Activated CD4-positive, alpha-beta T cell treated with anti-CD3 and anti-CD28 coated beads, Interleukin-2, Interleukin-4, amounts not matched to agents 100 ng/mL and 50 ng/mL, durations not matched to agents 16 hours and 8 hours (primary cell): Measurements from ENCODE around the gene TPD52L1.

ENCODE experiments used
- DNase-seq: peaks from one replicate; pipeline ENCODE4 v3.0.0-alpha.2; 2020; ENCODE audit warnings: low spot score

Gene TPD52L1

GRCh38 chr6:125236536-125237327, 83.2 kb downstream of the TPD52L1 start:
- DNase-seq = no peak

DNA sequence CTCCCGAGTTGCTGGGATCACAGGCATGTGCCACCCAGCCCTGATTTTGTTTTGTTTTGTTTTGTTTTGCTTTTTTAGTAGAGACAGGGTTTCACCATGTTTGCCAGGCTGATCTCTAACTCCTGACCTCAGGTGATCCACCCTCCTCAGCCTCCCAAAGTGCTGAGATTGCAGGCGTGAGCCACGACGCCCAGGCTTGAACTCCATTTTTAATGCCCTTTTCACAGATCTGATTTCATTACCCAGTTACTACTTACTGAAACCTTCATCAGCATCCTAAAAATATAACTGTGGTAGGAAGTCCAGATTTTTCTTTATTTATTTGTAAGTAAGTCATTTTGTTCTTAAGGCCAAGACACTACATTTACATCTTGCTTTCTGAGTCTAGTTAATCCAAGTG, 84.2 kb downstream of the TPD52L1 start:
- no peak for DNase-seq

DNA sequence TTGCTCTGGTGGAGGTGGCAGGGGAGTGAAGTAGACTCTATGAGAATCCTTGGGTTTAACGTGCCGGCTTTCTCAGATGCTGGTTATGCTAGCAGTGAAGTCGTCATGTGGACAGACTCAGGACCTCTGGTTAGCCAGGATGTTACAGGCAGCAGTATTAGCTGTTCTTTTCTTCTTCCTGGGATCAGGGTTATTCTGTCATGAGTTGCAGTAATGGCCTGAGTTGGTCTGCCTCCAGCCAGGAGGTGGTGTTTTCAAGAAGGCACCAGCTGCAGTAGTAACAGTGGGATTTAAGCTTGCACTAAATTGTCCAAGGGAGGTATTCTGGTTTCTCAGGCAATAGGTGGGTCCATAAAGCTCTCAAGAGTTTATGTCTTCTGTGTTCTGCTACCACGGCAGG, 91.5 kb downstream of the TPD52L1 start:
- DNase-seq = no peak

DNA sequence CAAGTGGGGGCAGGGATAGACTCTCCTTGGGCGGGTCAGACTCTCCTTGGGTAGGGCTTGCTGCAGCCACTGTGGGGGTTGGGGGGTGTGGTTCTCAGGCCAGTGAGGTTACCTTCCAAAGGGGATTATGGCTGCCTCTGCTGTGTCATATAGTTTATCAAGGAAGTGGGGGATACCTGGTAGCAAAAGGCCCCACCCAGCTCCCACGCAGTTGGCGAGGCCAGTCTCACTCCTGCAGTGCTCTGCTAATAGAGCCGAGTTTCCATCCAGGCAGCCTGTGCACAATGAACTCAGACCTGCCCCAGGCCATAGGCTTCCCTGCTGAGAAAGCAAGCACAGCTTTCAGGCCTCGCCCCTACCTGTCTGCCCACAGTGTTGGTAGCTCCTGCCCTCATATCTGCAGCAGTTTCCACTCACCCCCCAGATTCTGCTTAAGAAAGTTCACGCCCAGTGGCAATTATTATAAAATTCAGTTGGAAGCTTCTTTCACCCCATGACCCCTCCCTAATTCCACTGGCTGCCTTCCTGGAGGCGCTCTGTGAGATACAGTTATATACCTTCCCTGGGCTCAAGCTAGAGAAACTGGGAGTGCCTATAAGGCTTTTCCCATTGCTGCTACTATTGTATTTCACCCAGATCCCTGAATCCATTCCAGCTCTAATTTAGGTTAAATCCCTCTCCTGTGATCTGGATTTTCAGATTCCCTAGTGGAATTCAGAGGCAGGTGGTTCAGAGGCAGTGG, 92.1 kb downstream of the TPD52L1 start:
- DNase-seq = no peak

DNA sequence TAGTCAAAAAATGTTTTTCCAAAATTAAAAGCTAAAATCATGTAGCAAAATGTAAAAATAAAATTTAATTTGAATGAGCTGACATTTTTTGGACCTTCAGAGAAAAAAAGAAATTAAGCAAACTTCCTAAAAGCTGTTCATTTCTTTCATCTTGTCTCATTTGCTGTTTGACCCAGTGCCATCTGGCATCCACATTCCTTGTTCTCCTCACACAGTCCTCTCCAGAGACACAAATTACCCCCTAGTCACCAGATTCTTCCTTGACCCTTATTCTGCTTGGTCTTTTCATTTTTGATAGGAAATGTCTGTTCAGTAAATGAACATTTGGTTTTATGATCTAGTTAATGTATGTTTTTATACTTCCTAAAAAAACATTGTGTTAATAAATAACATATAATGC, 93.0 kb downstream of the TPD52L1 start:
- DNase-seq = no peak

- DNase-seq = no peak
Observed at GRCh38 chr6:125248136-125248535, 94.6 kb downstream of the TPD52L1 start.

DNA sequence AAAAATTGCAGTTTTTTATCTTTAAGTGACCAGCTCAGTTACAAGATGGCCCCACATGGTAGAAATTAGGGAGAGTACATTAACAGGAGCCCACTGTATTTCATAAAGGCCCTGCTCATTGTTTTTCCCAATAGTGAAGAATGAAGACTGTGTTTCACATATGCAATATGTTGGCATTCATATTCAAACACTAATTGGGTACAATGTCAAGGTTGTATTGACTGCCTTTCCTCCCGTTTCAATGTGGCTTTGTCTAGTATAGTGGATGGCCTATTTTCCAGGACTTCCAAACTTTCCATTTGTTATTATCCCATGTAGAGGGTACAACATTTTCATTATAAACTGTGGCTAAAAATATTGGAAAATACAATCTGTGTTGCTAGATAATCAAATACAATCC, 96.9 kb downstream of the TPD52L1 start:
- DNase-seq = no peak

GRCh38 chr6:125251516-125252220, 98.1 kb downstream of the TPD52L1 start:
- DNase-seq = no peak

- no peak for DNase-seq
Observed at GRCh38 chr6:125252891-125253290, 99.3 kb downstream of the TPD52L1 start.

- DNase-seq = no peak
Observed at GRCh38 chr6:125253881-125254280, 100.3 kb downstream of the TPD52L1 start.

DNA sequence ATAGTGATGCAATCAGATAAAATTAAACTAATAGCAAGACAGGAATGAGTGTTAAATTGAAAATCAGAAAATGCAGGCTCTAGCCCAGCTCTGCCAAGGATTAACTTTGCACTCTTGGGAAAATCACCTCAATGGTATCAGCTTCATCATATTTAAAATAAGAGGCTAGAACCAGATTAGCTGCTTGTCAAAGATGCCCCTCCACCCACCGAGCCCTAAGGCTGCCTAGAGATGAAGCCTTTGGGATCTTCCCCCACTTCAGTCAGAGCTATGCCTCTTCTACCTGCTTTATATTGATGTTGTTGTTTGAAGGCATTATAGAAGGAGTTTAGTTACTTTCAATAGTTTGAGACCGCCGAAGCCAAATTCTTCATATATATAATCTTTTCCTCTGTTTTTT, 100.7 kb downstream of the TPD52L1 start:
- DNase-seq = no peak

DNA sequence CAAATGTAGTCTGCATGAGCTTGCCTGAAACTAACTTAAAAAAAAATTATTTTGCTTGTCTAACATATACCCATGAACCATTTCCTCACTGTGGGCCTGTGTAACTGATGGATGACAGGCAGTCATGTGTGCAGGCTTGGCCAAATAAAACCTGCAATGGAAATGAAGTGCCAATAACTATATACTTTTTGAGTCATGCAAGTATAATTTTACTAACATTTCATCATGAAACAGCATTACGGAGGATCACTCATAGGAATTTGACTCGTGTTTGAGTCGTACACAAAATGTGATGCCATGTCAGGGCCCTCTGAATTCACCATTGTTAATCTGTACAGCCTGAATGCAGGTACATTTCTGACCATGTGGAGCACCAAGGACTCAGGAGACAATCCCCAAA, 101.6 kb downstream of the TPD52L1 start:
- no peak for DNase-seq

DNA sequence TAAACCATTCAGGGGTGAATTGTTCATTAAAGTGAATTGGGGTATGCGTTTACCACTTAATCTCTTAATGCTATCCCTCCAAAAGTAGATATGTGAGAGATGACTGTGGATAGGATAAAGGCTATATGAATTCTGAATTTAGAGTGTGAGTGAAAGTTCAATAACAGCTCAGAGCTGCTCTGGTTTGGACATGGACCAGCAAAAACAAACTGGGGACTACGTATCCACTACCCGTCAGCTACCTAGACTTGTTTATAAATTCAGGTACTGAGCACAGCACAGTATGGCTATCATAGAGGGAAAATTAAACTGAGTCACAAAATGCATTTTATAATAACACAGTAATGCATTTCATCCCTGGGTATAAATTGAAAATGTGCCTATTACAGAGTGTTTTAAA, 103.8 kb downstream of the TPD52L1 start:
- no peak for DNase-seq

DNA sequence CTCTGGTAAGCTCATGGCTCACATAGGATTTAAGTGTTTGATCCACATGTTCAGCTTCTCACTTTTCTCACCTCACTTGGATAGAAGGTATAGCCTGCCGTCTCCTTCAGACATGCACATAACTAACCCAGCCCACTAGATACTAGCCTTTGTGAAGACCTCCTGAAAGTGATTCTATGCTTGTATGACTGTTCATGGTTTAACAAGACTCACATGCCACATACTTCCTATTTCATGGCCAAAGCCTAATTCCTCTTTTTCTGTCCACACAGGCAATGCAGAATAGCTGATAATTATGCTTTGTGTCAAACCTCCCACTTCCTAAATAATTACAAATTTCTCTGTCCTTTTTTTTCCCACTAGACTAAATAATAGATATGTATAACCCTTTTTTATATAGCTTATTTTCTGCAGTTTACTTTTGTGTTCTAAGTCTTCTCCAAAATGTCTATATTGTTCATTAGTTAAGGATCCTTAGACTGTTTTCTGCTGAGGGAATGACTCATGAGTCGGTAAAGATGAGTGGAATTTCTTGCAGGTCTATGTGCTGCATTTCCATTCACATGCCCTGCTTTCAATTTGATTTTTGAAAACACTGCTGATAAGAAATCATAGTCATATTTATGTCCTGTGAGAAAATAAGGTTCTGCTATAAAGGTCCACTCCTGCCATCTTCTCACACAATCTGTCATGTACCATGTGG, 105.2 kb downstream of the TPD52L1 start:
- DNase-seq = no peak

DNA sequence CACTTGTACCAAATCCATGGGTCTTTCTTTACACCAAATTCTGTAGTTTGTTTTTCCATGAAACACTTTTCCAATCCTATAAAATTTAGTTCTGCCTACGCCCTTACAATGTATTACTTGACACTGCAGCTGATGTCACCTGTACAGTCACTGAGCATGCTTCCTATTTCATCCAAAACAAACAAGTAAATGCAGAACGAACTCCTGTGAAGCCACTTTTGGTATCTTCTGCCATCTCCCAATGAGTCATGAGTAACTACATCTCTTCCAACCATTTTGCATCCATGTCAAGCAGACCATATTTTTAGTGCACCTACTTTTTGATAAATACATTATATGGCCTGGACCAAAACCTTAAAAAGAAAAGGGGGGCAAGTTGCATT, 105.8 kb downstream of the TPD52L1 start:
- DNase-seq = no peak

- no peak for DNase-seq
Observed at GRCh38 chr6:125262016-125263013, 108.7 kb downstream of the TPD52L1 start.

DNA sequence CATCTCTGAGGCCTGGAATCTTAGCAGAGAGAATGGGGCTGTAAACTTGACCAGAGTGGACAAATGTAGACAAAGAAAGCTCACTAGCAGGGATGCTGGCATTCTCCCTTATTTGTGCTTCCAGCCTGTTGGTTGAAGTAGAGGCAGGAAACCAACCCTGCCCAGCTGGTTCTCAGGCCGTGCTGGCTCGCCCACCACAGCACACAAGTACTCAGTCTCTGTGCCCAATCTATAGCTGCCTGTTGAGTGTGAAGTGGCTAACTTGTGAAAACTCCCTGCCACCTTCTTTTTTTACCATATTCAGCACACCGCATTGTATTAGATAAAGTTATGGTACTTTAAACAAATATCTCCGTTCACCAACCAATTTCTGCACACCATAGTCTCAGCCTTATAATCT, 110.9 kb downstream of the TPD52L1 start:
- no peak for DNase-seq

- no peak for DNase-seq
Observed at GRCh38 chr6:125267806-125268523, 114.4 kb downstream of the TPD52L1 start.

DNA sequence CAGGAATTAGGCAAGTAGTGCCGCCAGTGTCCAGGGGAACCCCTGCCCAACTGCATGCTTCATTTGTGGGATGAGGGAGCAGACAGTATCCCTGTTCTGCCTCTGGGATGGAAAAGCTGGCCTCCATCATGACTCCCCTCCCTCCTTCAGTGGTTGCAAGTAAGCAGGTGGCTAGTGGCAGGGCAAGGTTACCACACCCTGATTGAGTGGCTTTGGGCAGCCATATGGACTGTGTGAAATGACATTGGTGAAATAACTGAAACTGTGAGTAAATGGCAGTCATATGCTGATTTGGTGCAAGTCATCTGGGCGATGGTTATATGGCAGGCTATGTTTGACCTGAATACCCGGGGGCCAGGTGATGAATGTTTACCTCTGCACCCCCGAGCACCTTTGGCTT, 115.2 kb downstream of the TPD52L1 start:
- no peak for DNase-seq

DNA sequence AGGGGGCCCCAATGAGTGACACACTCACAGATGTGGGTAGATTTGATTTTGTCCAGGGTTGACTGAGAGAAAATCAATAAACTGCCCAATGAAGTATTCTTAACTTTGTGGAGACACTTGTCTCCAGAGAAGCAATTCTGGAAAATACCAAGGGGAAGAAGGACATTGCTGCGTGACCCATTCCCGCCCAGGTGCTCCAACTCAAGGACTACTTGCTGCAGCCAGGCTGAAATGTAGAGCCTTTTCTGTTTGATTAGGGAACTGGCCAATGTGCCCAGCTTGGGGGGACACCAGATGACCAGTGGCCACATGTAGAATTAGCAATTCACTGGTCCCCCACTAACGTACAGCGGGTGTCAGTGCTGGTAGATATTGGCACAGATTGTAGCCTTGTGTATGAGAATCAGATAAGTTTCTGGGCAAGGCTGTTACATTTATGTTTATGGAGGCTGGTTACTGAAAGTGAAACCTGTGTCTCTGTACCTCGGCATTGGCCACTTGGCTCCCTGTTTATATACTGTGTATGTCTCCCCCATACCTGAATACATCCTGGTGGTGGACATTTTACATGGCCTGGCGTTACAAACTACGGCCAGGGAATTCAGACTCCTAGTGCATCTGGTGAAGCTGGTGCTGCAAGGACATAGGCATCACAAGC, 115.9 kb downstream of the TPD52L1 start:
- no peak for DNase-seq
